GM18502 (cell line): ENCODE data around the gene MACROD1.

ENCODE experiments used
- ATAC-seq: cut with Tn5 transposase; IDR thresholded peaks from one replicate; pipeline ENCODE4 v1.9.1; 2021; ENCODE audit warnings: mild to moderate bottlenecking; ENCODE audit not compliant: unreplicated experiment, poor library complexity

MACROD1 gene

GRCh38 chr11:64096835-64097234, 69.1 kb downstream of the MACROD1 start:
- no peak for ATAC-seq

GRCh38 chr11:64095949-64096348, 70.0 kb downstream of the MACROD1 start:
- ATAC-seq, result no peak

- ATAC-seq, result no peak
Observed at GRCh38 chr11:64095273-64095817, 70.6 kb downstream of the MACROD1 start.

- no peak for ATAC-seq
Observed at GRCh38 chr11:64094463-64095260, 71.3 kb downstream of the MACROD1 start.

GRCh38 chr11:64093233-64094039, 72.5 kb downstream of the MACROD1 start:
- ATAC-seq, result no peak

- ATAC-seq, result no peak
Observed at GRCh38 chr11:64092761-64093136, 73.2 kb downstream of the MACROD1 start.

- no peak for ATAC-seq
Observed at GRCh38 chr11:64092111-64092760, 73.7 kb downstream of the MACROD1 start.

GRCh38 chr11:64090806-64091516, 75.0 kb downstream of the MACROD1 start:
- ATAC-seq, result no peak

GRCh38 chr11:64089915-64090805, 75.8 kb downstream of the MACROD1 start:
- no peak for ATAC-seq

- no peak for ATAC-seq
Observed at GRCh38 chr11:64089493-64089892, 76.4 kb downstream of the MACROD1 start.

- no peak for ATAC-seq
Observed at GRCh38 chr11:64089027-64089360, 76.9 kb downstream of the MACROD1 start.

GRCh38 chr11:64088162-64089026, 77.5 kb downstream of the MACROD1 start:
- ATAC-seq, result no peak

- no peak for ATAC-seq
Observed at GRCh38 chr11:64086258-64087123, 79.4 kb downstream of the MACROD1 start.

- no peak for ATAC-seq
Observed at GRCh38 chr11:64085906-64086257, 80.0 kb downstream of the MACROD1 start.

- no peak for ATAC-seq
Observed at GRCh38 chr11:64084951-64085710, 80.8 kb downstream of the MACROD1 start.

GRCh38 chr11:64084146-64084950, 81.6 kb downstream of the MACROD1 start:
- no peak for ATAC-seq
